ENCODE results near the gene ANTXR1.

The ANTXR1 gene

DNA sequence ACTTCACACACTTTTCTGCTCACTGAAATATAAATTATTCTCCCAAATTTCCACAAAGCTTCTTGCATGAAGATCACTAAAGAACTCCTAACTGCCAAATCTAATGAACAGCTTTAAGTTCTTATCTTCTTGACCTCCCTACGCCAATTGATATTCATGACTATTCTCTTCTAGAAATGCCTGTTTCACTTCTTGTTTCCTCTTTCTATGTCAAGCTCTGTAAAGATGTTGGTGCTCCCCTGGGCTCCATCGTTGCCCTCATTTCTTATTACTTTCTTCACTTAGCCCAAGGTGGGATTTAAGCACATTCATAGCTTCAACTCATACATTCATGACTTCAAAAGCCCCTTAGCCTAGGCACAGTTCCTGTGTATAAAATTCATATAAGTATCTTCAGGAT lies 9.2 kb upstream of the ANTXR1 start:
- DNase-seq: no peak

DNA sequence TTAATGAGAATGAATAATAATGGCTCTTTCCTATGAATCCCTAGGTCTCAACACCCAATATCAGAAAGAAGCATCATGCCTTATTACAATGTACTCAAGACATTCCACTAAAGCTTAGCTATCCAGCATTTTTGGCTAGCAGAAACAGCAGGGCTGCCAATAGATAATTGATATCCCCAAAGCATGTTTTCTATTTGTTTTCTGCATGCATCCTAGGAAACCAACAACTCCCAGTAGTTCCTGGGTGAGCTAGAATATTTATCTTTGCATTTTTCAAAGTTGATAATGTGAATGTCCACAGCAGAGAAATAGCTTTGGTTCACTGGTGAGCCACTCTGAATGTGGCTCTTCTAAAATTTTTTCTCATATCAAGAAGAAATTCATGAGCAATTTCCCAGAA lies 5.8 kb upstream of the ANTXR1 start:
- no peak for DNase-seq

DNA sequence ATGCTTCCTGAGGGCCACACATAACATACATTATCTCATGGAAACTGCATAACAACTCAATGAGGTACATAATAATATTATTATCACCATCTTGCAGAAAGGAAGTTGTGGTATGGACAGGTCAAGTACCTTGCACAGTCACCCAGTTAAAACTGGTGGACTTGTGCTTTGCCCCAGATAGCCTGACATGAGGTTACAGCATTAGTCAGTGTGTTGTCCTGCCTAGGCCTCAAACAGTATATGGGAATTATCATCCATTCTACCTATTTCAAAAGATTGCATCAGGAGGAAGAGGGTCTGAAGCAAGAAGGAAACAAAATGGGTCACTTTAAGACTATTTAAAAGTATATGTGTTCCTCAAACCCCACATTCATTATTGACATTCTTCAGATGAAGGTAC lies 5.4 kb upstream of the ANTXR1 start:
- DNase-seq: no peak

GRCh38 chr2:69010437-69011194 lies 2.4 kb upstream of the ANTXR1 start:
- no peak for DNase-seq

DNA sequence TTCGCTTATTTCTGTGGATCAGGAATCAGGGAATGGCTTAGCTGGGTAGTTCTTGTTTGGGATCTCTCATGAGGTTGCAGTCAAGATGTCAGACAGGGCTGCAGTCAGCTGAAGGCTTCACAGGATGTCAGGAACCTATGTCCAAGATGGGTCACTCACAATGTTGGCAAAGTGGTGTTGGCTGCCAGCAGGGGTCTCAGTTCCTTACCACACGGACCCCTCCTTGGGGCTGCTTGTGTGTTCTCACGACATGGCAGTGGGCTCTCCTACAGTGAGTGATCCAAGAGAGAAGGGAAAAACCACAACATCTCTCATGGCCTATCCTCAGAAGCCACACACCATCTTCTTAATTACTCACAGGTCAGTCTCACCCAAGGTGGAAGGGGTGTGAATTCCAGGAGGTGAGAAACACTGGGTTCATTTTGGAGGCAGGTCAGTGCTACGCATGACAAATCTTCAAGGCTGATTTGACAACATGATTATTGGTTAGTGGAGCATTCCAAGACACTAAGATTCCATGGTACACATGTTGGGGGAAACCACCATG lies 1.3 kb upstream of the ANTXR1 start:
- no peak for DNase-seq

GRCh38 chr2:69012310-69013141 lies 453 bp upstream of the ANTXR1 start:
- peak in 47 of 56 donors; percentile 3 to 85 (median 51) for DNase-seq

GRCh38 chr2:69013840-69014821 lies 1.2 kb downstream of the ANTXR1 start:
- DNase-seq: peak in 2 of 56 donors; percentile 4 to 5

- no peak for DNase-seq
Observed at GRCh38 chr2:69017080-69017479, 4.1 kb downstream of the ANTXR1 start.

DNA sequence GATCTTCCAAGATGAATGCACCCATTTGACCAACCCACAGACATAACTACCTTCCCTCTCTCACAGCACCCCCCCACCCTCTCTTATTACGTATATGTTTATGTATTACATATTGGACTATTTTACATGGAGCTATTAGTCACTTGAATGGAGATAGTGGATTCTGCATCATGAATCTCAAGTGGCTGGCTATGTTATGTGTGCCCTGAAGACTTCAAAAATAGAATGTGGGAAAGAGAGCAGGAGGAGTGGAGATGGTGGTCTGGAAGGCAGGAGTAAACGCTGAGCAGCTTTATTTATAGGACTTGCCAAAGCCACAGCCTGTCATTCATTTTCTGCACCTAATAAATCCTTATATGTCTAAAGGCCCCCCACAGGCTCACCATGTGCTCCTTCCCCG lies 4.9 kb downstream of the ANTXR1 start:
- no peak for DNase-seq

DNA sequence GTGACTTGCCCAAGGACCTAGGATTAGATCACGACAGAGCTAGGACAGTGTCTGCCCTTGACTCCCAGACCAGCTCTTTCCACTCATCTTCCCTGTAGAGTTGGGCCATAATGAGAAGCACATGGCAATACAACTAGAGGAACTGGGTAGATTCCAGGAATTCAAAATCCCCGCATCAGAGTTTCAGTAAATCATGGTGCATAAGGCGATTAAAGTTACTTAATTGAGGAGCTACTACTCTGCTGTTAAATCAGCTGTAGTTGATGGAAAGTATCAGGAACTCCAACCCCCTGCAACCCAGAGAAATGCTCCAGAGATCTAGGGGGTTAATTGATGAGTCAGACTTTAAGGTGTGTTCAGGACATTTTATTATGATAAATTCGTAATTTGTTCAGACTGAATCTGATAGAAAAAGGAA lies 5.7 kb downstream of the ANTXR1 start:
- DNase-seq: no peak

GRCh38 chr2:69020496-69021426 lies 7.8 kb downstream of the ANTXR1 start:
- no peak for DNase-seq

DNA sequence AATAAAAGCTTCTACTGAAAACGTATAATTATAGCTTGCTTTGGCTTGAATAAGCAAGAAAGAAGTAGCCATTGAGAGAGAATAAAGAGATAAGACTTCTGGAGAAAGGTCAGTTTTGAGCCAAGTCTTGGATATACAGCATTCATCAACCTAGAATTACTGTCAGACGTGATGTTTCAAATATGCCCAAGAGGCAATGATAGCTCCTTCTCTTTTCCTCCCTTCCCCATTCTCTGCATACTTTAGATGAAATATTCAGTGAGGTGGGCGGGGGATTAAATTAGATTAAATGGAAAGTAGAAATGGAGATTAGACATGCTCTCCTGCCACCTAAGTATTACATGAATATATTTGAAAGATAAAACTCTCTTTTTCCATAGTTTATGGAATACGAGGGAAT lies 8.7 kb downstream of the ANTXR1 start:
- no peak for DNase-seq

- no peak for DNase-seq
Observed at GRCh38 chr2:69022548-69022947, 9.6 kb downstream of the ANTXR1 start.

DNA sequence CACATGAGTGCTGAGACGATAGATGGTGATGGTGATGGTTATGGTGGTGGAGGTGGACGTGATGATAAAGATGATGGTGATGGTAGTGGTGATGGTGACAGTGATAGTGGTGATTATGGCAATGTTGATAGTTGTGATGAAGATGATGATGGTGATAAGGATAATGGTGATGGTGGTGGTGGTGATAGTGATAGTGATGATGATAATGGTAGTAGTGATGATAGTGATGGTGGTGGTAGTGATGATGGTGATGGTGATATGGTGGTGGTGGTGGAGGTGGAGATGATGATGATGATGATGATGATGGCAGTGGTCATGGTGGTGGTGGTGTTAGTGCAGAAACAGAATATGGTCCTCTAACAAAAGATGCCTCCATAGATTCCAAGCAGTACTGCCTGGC lies 10.3 kb downstream of the ANTXR1 start:
- DNase-seq: no peak

- DNase-seq: peak in 3 of 56 donors; percentile 1 to 2 (median 2)
Observed at GRCh38 chr2:69026026-69026425, 13.0 kb downstream of the ANTXR1 start.

GRCh38 chr2:69026691-69027459 lies 13.9 kb downstream of the ANTXR1 start:
- no peak for DNase-seq

GRCh38 chr2:69030800-69031428 lies 17.9 kb downstream of the ANTXR1 start:
- no peak for DNase-seq

GRCh38 chr2:69031466-69031865 lies 18.5 kb downstream of the ANTXR1 start:
- DNase-seq: no peak

- DNase-seq: no peak
Observed at GRCh38 chr2:69032336-69032735, 19.4 kb downstream of the ANTXR1 start.

Data from nucleus accumbens (tissue), 56 donors.